Measurements from ENCODE around the gene INTS15.

The INTS15 gene

GRCh38 chr7:6647541-6647940 lies 57.7 kb downstream of the INTS15 start:
- H3K4me3 ChIP-seq (replicated peaks; ENCODE audit: insufficient read depth, low read length): no peak overlapping the region
- TF ChIP-seq GABPA (IDR thresholded peaks at IDR 0.05; ENCODE audit: low read depth) (no peak), POLR2AphosphoS5 (IDR thresholded peaks at IDR 0.05; ENCODE audit: low read depth) (no peak), CTCF (IDR thresholded peaks at IDR 0.05; ENCODE audit: insufficient read depth, low read length) (no peak), SPI1 (IDR thresholded peaks at IDR 0.05; ENCODE audit: borderline replicate concordance, low read depth) (no peak), REST (IDR thresholded peaks at IDR 0.05; ENCODE audit: insufficient replicate concordance, low read depth) (no peak)
- H3K27me3 ChIP-seq (ENCODE audit: insufficient read depth, poor library complexity, severe bottlenecking): no peaks in the 10 kb centered on the region
- no peak overlapping the region for H3K27ac ChIP-seq (replicated peaks)
- no peak for DNase-seq (ENCODE audit: low read depth in 1 of 2, low spot score in 1 of 2)

DNA sequence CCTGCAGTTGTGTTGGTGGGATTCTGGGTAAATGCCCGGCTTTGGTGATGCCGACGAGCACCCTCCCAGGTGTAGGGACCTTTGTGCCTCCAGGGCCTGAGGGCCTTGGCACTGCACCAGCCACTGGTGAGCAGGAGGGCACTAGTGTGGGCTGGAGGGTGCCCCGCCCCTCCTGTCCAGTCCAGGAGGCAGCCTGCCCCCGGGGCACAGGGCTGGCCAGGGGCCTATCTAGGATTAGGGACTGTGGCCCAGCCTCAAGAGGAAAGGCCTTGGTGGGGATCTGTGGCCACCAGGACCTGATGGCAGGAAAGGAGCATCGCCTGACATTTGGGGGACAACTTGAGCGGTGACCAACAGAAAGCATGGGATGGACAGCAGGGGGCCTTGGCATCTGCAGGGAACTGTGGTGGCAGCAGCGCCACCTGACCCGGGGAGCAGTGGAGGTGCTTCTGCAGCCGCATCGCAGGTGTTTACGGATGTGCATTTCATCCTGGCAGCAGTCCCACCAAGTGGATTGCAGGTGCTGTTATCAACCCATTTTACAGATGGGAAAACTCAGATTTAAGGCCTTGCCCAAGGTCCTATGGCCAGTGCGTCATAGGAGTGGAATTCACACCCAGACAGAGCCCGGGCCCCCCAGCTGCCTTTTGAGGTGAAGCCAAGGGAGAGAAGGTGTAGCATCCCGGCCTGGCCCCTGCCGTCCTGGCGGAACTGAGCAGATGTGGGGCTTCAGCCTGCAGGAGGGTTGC lies 58.4 kb downstream of the INTS15 start:
- Histone ChIP-seq H3K4me3 (replicated peaks; ENCODE audit: insufficient read depth, low read length) (no peak overlapping the region), H3K27me3 (ENCODE audit: insufficient read depth, poor library complexity, severe bottlenecking) (no peaks in the 10 kb centered on the region), H3K27ac (replicated peaks) (no peak overlapping the region)
- TF ChIP-seq SPI1 (IDR thresholded peaks at IDR 0.05; ENCODE audit: borderline replicate concordance, low read depth): no peak
- no peak for TF ChIP-seq REST (IDR thresholded peaks at IDR 0.05; ENCODE audit: insufficient replicate concordance, low read depth)
- no peak for TF ChIP-seq GABPA (IDR thresholded peaks at IDR 0.05; ENCODE audit: low read depth)
- TF ChIP-seq CTCF (IDR thresholded peaks at IDR 0.05; ENCODE audit: insufficient read depth, low read length): no peak
- TF ChIP-seq POLR2AphosphoS5 (IDR thresholded peaks at IDR 0.05; ENCODE audit: low read depth): no peak
- no peak for DNase-seq (ENCODE audit: low read depth in 1 of 2, low spot score in 1 of 2)

DNA sequence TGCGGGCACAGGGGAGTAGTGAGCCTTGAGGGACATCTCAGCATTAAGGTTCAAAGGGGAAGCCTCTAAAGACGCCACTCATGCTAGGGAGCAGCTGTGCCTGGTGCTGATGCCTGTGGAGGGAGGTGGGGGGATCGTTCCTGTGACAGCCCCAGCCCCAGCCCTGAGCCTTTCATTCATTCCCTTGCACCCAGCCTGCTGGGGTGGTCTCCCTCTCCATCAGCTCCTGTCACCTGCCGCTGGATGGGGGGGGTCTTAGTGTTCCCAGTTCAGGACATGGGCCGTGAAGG lies 58.9 kb downstream of the INTS15 start:
- DNase-seq (ENCODE audit: low read depth in 1 of 2, low spot score in 1 of 2): no peak
- no peak overlapping the region for H3K4me3 ChIP-seq (replicated peaks; ENCODE audit: insufficient read depth, low read length)
- H3K27me3 ChIP-seq (ENCODE audit: insufficient read depth, poor library complexity, severe bottlenecking): no peaks in the 10 kb centered on the region
- H3K27ac ChIP-seq (replicated peaks): no peak overlapping the region
- TF ChIP-seq REST (IDR thresholded peaks at IDR 0.05; ENCODE audit: insufficient replicate concordance, low read depth): no peak

Data from HL-60 (cell line).